Osteoblast (primary cell): ENCODE data around the gene SYT17. TPM values are rescaled to one million over a fixed set of nuclear protein-coding genes. Genes with fewer than 3 reads are reported as not detected.

Experiments used
- DNase-seq: peaks from one replicate; pipeline ENCODE4 v3.0.0; 2011; ENCODE audit warnings: low spot score, mixed read lengths; ENCODE audit not compliant: insufficient read length; ENCODE audit errors: missing footprints
- H2AFZ ChIP-seq: 2 replicates; pipeline ENCODE4 v1.6.0; 2011; ENCODE audit warnings: mild to moderate bottlenecking, low read length
- H3K27ac ChIP-seq: 2 replicates; pipeline ENCODE4 v1.5.1; 2011; ENCODE audit warnings: mild to moderate bottlenecking, low read depth, low read length, moderate library complexity
- H3K27me3 ChIP-seq: 2 replicates; pipeline ENCODE4 v1.6.0; 2012; ENCODE audit warnings: mild to moderate bottlenecking, control low read depth, inconsistent platforms, low read length, moderate library complexity; ENCODE audit not compliant: insufficient read depth
- H3K36me3 ChIP-seq: 2 replicates; pipeline ENCODE4 v1.5.1; 2011; ENCODE audit warnings: mild to moderate bottlenecking, low read length, control low read depth, moderate library complexity; ENCODE audit not compliant: insufficient read depth
- H3K4me1 ChIP-seq: 2 replicates; pipeline ENCODE4 v1.5.1; 2011; ENCODE audit warnings: mild to moderate bottlenecking, low read length, control low read depth, moderate library complexity; ENCODE audit not compliant: insufficient read depth
- H3K4me2 ChIP-seq: 2 replicates; pipeline ENCODE4 v1.6.0; 2011; ENCODE audit warnings: mild to moderate bottlenecking, low read length; ENCODE audit not compliant: insufficient read depth
- H3K4me3 ChIP-seq: fragments of 200-600 bp; sonication (generic); 3 replicates; pipeline ENCODE4 v1.5.1; 2012; ENCODE audit warnings: mild to moderate bottlenecking, low read length, inconsistent platforms; ENCODE audit not compliant: insufficient read depth
- H3K79me2 ChIP-seq: 2 replicates; pipeline ENCODE4 v1.6.0; 2012; ENCODE audit warnings: mild to moderate bottlenecking, low read length, control low read depth, inconsistent platforms; ENCODE audit not compliant: insufficient read depth
- H3K9me3 ChIP-seq: 2 replicates; pipeline ENCODE4 v1.5.1; 2011; ENCODE audit warnings: low read depth, low read length, control low read depth
- H4K20me1 ChIP-seq: 2 replicates; pipeline ENCODE4 v1.6.0; 2012; ENCODE audit warnings: mild to moderate bottlenecking, low read length, control low read depth; ENCODE audit not compliant: insufficient read depth
- total RNA-seq: library from RNA; depleted of rRNA; stranded (reverse); fragments of >200 nt; gene quantifications from 2 replicates; pipeline ENCODE4 v1.2.3, GENCODE V29; 2012
- TF ChIP-seq, protein P1 (sequence below): IDR thresholded peaks from 2 replicates; pipeline ENCODE4 v1.5.1; 2011; ENCODE audit warnings: mild to moderate bottlenecking, low read depth, low read length, moderate library complexity; ENCODE audit errors: extremely low read depth

SYT17 gene
- total RNA-seq, 1 donor: under 0.01 TPM

DNA sequence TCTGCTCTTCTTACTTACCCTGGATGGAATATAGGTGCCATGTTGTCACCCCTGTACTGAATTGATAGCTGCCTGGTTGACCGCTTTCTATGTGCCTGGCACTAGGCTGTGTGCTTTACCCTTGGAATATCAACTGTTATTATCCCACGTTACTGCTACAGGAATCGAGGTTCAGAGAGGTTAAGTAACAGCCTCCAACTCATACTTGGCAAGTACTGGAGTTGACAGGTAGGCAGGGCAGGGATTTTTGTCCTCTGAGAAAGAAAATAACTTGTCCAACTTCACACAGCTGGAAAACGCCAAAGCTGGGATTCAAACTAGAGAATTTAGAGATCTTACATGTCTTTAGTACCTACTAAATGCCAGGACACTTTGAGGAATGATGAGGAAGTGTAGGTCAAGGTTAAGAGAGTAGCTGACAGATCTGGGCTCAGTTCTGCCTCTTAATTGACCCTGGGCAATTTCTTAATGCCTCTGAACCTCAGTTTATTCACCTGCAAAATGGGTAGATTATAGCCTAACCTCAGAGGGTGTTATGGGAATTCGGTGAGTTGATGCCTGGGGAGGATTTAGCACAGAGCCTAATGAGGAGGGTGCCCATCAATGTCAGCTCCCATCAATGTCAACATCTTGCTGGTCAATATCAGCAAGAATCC, 28.5 kb upstream of the SYT17 start:
- H3K27me3 ChIP-seq: peaks cover 2% of the 10 kb centered on the region
- no peaks in the 10 kb centered on the region for H3K36me3 ChIP-seq
- H3K4me3 ChIP-seq: no peak overlapping the region
- no peak for DNase-seq
- H3K79me2 ChIP-seq: no peaks in the 10 kb centered on the region
- peaks cover 14% of the 10 kb centered on the region for H3K4me1 ChIP-seq
- TF ChIP-seq, protein P1, sequence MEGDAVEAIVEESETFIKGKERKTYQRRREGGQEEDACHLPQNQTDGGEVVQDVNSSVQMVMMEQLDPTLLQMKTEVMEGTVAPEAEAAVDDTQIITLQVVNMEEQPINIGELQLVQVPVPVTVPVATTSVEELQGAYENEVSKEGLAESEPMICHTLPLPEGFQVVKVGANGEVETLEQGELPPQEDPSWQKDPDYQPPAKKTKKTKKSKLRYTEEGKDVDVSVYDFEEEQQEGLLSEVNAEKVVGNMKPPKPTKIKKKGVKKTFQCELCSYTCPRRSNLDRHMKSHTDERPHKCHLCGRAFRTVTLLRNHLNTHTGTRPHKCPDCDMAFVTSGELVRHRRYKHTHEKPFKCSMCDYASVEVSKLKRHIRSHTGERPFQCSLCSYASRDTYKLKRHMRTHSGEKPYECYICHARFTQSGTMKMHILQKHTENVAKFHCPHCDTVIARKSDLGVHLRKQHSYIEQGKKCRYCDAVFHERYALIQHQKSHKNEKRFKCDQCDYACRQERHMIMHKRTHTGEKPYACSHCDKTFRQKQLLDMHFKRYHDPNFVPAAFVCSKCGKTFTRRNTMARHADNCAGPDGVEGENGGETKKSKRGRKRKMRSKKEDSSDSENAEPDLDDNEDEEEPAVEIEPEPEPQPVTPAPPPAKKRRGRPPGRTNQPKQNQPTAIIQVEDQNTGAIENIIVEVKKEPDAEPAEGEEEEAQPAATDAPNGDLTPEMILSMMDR: no peak
- H4K20me1 ChIP-seq: no peaks in the 10 kb centered on the region
- H2AFZ ChIP-seq: no peak overlapping the region
- no peak overlapping the region for H3K27ac ChIP-seq
- no peak overlapping the region for H3K4me2 ChIP-seq
- H3K9me3 ChIP-seq: no peaks in the 10 kb centered on the region

DNA sequence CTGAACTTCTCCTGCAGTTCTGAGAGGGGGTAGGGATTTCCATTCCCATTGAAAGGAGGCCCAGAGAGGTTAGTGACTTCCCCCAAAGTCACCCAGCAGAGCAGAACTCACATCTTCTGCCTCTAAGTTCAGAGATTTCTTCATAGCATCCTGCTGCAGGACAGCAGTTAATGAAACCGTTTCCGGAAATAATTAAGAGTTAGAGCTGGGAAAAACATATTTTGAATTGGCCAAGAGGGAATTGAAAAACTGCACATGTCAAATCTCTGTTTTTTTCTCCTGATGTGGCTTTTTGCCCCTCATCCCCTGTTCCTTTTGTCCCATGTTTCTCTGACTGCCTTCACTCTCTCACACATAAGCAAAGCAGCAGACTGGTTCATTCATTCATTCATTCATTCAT, 27.6 kb upstream of the SYT17 start:
- DNase-seq: no peak
- Histone ChIP-seq H3K79me2 (no peaks in the 10 kb centered on the region), H3K27ac (no peak overlapping the region), H3K4me3 (no peak overlapping the region), H3K4me1 (peaks cover 11% of the 10 kb centered on the region), H3K36me3 (no peaks in the 10 kb centered on the region), H2AFZ (no peak overlapping the region), H4K20me1 (no peaks in the 10 kb centered on the region), H3K4me2 (no peak overlapping the region), H3K9me3 (no peaks in the 10 kb centered on the region), H3K27me3 (peaks cover 6% of the 10 kb centered on the region)
- TF ChIP-seq, protein P1: no peak

DNA sequence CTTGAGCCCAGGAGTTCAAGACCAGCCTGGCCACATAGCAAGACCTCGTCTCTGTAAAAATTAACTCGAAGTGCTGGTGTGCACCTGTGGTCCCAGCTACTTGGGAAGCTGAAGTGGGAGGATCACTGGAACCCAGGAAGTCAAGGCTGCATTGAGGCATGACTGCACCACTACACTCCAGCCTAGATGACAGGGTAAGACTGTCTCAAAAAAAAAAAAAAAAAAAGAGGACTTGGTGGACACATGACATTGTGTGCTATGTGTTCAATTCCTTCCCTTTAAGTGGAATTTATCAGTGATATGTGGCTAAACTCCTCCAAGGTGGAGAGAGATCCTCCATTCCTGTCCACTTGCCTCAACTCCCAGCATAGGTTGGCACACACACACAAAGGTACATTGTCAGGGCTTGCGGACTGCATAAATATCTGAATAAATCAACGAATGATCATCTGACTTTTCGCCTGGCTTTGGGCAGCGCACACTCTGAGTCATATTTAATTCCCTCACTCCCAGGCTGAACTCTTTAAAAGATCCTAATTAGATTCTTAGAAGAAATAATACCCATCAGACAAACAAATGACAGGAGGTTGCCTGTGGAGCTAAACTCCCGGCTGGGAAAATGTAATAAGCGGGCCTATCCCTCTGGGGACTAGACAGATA, 25.0 kb upstream of the SYT17 start:
- Histone ChIP-seq H3K9me3 (no peaks in the 10 kb centered on the region), H3K4me2 (no peak overlapping the region), H3K4me3 (no peak overlapping the region), H2AFZ (no peak overlapping the region), H4K20me1 (no peaks in the 10 kb centered on the region), H3K27ac (no peak overlapping the region), H3K79me2 (no peaks in the 10 kb centered on the region), H3K36me3 (no peaks in the 10 kb centered on the region), H3K27me3 (peaks cover 9% of the 10 kb centered on the region), H3K4me1 (no peaks in the 10 kb centered on the region)
- DNase-seq: no peak
- TF ChIP-seq, protein P1: no peak

DNA sequence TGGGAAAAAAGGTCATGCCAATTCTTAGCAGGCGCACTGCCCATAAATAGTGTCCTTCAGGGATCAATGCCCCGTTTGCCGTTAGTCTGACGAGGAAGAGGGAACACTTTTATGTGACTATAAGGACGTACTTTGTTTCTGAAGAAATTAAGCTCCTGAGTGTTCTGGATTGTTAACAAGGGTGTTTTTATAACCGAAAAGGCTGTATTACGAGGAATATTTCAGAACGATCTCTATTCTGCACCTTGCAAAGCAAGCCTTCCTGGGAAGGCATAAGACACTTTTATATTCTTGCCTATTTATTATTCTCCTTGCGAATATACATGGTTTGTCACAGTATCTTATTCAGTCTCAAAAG, 24.5 kb upstream of the SYT17 start:
- Histone ChIP-seq H3K4me2 (no peak overlapping the region), H3K4me3 (no peak overlapping the region), H3K4me1 (no peaks in the 10 kb centered on the region), H3K27ac (no peak overlapping the region), H4K20me1 (no peaks in the 10 kb centered on the region), H3K79me2 (no peaks in the 10 kb centered on the region), H3K9me3 (no peaks in the 10 kb centered on the region), H3K27me3 (peaks cover 9% of the 10 kb centered on the region), H2AFZ (no peak overlapping the region), H3K36me3 (no peaks in the 10 kb centered on the region)
- TF ChIP-seq, protein P1: no peak
- no peak for DNase-seq
